Right hindlimb (tissue), 1 donor: Measurements from ENCODE around the gene FARP1.

Experiments used
- DNase-seq: peaks from one replicate; pipeline ENCODE4 v3.0.0-alpha.2; 2018

Gene FARP1

GRCh38 chr13:98492335-98493041, 349.6 kb downstream of the FARP1 start:
- DNase-seq, result no peak

GRCh38 chr13:98493042-98493712, 350.3 kb downstream of the FARP1 start:
- no peak for DNase-seq

- no peak for DNase-seq
Observed at GRCh38 chr13:98494769-98495168, 351.9 kb downstream of the FARP1 start.

DNA sequence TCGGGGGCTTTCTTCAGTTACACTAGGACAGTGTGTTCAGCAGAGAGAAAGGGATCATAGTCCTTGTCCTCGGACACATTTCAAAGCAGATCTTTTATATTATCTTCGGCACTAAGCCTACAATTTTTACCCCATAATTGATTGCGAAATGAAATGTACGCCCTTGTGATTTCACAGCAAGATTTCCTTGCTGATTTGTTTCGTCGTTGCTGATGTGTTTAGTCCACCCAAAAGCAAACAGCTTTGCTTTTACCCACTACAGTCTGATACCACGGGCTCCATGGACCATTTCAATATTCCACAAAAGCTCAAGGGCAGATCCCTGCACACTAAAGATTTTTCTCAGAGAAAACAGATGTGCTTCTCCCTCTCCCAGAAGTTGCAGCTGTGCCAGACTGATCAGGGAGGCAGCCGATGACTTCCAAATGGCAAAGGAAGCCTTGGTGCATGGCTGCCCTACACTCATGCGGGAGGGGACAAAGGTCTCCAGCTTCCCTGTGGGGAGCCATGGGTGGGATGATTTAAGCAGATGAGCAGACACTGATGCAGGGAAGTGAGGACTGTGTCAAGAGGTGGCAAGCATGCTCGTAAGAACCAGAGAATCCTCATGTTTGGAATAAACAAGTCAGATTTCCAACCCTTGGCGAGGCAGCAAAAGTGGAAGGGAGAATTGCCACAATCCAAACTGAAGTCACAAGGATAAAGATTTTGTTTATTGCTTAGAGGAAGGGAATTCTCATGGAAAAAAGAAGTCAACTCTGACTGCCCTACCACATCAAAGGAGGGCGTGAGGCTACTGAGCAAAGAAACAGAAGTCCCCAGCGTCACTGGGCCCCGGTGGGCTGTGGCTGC, 353.0 kb downstream of the FARP1 start:
- DNase-seq, result peak; percentile 60

- DNase-seq, result no peak
Observed at GRCh38 chr13:98496479-98496791, 353.5 kb downstream of the FARP1 start.

DNA sequence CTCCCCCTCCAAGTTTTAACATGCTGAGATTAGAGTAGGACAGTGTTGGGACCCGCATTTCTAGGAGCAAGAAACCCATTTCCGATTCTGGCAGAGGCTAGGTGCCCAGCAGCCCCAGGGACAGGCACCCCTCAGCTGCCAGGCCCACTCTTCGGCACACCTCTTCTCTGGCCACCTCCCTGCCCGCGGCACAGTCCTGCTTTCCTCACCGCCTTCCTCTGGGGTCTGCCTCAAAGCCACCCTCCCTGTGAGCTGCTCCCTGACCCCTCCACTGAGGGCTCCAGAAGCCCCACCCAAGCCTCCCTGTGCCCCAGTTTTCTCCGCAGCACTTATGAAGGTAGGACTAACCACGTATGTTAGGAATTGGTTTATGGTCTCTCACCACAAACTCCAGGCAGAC, 354.1 kb downstream of the FARP1 start:
- DNase-seq, result no peak

DNA sequence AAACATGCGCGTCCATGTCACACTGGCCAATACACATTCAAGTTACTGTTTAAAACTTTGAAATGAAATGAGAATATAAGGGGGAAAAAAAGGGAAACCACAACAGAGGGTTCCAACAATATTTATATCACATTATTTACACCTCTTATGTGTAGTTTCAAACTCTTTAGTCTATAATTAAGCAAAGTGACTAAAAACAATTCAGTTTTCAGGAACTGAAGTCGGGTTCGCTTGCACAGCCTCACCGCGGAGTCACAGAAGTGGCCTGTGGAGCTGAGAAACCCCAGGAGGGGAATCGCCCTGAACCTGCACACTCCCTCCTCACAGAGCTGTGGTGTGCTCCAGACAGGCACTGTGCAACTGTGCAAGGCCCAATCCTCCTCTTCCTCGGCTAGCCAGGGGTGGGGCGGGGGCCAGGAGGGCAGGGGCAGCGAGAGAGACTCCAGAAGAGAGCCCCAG, 358.1 kb downstream of the FARP1 start:
- no peak for DNase-seq

DNA sequence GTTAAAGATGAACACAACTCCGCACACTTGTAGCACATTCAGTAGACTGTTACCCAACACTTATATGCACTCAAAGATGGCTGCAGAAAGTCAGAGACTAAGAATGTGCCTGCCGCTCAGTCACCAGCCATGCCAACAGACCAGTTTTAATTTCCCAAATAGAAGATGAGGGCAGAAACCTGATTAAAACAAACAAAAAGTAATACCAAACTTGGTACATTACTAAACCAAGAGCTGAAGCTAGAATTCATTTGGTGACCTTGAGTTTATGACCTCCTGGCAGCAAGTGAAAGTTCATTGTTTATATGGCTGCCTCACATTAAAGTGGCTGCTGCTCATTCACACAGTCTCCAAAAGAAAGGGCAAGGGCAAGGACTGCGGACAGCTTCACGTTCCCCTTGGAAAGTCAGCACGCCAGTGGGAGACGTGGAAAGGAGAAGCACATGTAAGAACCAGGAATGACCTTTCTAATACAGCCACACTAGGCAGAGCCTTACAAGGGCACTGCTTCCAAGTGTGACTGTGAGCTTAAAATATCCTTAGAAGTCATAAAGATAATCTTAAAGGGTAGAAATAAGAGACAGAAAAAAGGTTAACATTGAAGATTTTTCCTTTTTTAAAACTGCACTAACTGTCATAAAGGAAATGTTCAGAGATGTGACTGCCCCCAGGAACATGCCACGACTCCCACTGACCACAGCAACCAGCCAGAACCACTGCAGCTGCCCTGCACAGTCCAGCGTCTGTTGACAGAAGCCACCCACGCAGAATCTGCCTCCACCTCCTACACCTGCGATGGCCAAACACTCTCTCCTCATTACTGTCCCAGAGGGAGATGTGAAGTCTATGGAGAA, 360.5 kb downstream of the FARP1 start:
- no peak for DNase-seq

DNA sequence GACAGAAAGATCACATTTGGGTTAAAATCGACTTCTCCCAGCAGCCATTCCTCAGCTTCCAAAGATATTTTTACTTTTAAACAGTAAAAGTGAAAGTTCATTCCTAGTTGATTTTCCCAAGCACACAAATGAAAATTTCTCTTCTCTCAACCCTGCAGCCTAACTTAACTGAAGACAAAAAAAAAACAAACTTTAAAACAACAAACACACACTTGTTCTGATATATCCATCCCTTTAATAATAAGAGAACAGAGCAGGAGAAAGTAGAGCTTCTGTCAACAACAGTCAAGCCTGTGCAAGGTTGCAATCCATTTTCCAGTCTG, 361.1 kb downstream of the FARP1 start:
- DNase-seq, result no peak

DNA sequence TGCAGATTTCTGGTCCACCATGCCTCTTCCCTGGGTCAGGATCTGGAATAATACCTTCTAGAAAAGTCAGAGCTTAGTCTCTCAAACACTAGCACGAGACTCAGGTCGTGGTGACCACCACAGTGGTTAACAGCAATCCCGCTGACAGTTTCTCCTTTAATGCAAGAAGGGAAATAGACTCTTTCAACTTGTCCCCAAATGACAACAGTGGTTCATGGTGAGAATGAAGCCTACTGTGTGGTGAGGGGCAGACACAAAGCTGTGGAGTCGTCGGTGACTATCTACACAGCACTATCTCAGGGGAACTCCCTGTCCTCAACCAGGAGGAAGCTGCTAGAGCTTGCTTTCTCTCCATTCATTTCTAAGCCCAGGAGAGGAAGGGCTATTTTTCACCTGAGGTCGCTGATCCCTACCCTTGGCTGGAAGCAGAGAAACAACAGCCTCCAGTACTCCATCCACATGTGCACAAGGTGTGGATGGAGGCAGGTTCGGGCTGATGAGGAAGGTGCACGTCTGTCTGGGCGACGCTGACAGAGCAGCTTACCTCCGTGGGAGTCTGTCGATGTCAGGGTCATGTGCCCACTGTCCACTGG, 361.6 kb downstream of the FARP1 start:
- no peak for DNase-seq
